Ovary (tissue), 9 donors: Measurements from ENCODE around the gene HTRA1. TPM values are rescaled to one million over a fixed set of nuclear protein-coding genes. Genes with fewer than 3 reads are reported as not detected.

Source experiments
- DNase-seq, 5 donors: peaks; one replicate each; pipeline ENCODE4 v3.0.0-alpha.2; 2019 to 2020
- H3K27ac ChIP-seq, 2 donors: fragments of 200-600 bp; one replicate each; pipeline versions ENCODE4 v1.5.1 to v1.8.0; 2019 to 2022
- H3K27me3 ChIP-seq: fragments of 200-600 bp; one replicate; pipeline ENCODE4 v1.8.0; 2022
- H3K36me3 ChIP-seq: fragments of 200-600 bp; sonication (generic); one replicate; pipeline ENCODE4 v1.5.1; 2019
- H3K4me1 ChIP-seq: one replicate; pipeline ENCODE4 v1.8.1; 2013; ENCODE audit warnings: mild to moderate bottlenecking, moderate library complexity; ENCODE audit not compliant: insufficient read depth
- H3K4me3 ChIP-seq: fragments of 200-600 bp; sonication (generic); one replicate; pipeline ENCODE4 v1.5.1; 2017
- H3K9me3 ChIP-seq, 2 donors: fragments of 200-600 bp in 1 of 2; sonication (generic) in 1 of 2; one replicate each; pipeline versions ENCODE4 v1.5.1 to v1.8.1; 2013 to 2019; ENCODE audit warnings: mild to moderate bottlenecking in 1 of 2, moderate library complexity in 1 of 2
- CTCF ChIP-seq, 3 donors: fragments of 450-650 bp in 2 of 3; fragments of 200-600 bp in 1 of 3; IDR thresholded peaks; one replicate each; pipeline versions ENCODE4 v1.5.1 to v1.8.0; 2016 to 2022; ENCODE audit warnings: antibody characterized with exemption in 3 of 3, mild to moderate bottlenecking in 1 of 3
- EP300 ChIP-seq: sonication (generic); formaldehyde crosslinking; IDR thresholded peaks from one replicate; pipeline ENCODE4 v1.6.1; 2017; ENCODE audit warnings: antibody characterized with exemption
- POLR2A ChIP-seq: fragments of 450-650 bp; IDR thresholded peaks from one replicate; pipeline ENCODE4 v1.6.1; 2017; ENCODE audit warnings: antibody characterized with exemption, mild to moderate bottlenecking, moderate library complexity
- WGBS, 3 donors: extraction: QIAGEN DNeasy Blood & Tissue Kit in 1 of 3; methylation state at CpG; one replicate each; pipeline versions ENCODE4 v1.1.5 to v1.1.7; 2013 to 2017; 5-methylcytosine and 5-hydroxymethylcytosine counted together
- intact Hi-C, 4 donors: fragments of 100-400 bp; cut with DNase I; formaldehyde crosslinking; loops; one replicate each; pipeline versions ENCODE4 v1.11.0 to v1.15.1; 2022 to 2023
- polyA plus RNA-seq, 2 donors: library from polyadenylated mRNA; stranded (reverse); fragments of 200-250 nt in 1 of 2; fragments of 350-450 nt in 1 of 2; fragmentation: Illumina TruSeq in 1 of 2; extraction: RNeasy Lipid Tissue Mini Kit (QIAGEN cat#74804) in 1 of 2; gene quantifications; one replicate each; pipeline ENCODE4 v1.2.3, GENCODE V29; 2013 to 2014
- total RNA-seq, 7 donors: library from RNA; depleted of rRNA in 2 of 7; stranded (reverse); fragments of >200 nt in 2 of 7; fragmentation: NEBNext Ultra II Directional in 3 of 7; extraction: Animal tissue kit (Norgen Biotek cat#: 25700) in 3 of 7; gene quantifications; one replicate each; pipeline versions ENCODE4 v1.1.0 to v1.2.4, GENCODE V29; 2016 to 2023
- donor health status: DM: no; HTN: no; CAD: no; lungs with moderate emphysema.
- donor health status: DM: no; HTN: no; CAD: no.
- donor health status: Bipolar disorder and iron deficiency.
- donor health status: DM: yes; HTN: yes; CAD: no.
- donor health status: DM: no; HTN: no; CAD: no.
- donor health status: DM: yes; HTN: yes; CAD: no.

HTRA1 gene
- total and polyA plus RNA-seq, 9 donors, result 194 to 947 (median 356) TPM

- Histone ChIP-seq H3K27ac (no peak overlapping the region), H3K27me3 (no peaks in the 10 kb centered on the region), H3K4me1 (peaks cover 28% of the 10 kb centered on the region), H3K9me3 (no peaks in the 10 kb centered on the region), H3K4me3 (no peak overlapping the region), H3K36me3 (no peaks in the 10 kb centered on the region)
- peak in 1 of 5 donors; percentile 23 for DNase-seq
- intact Hi-C loops, result no loop called here
- 88 to 92% (median 92%) methylated on average over 13 of the region's 13 CpGs for WGBS, 3 donors
- TF ChIP-seq EP300 (no peak), POLR2A (no peak), CTCF (IDR thresholded peaks at IDR 0.05) (no peak)
These were observed 41.7 kb downstream of the HTRA1 start for GRCh38 chr10:122503012-122503411.

GRCh38 chr10:122503886-122504609, 42.7 kb downstream of the HTRA1 start:
- H3K4me1 ChIP-seq, result peaks cover 20% of the 10 kb centered on the region
- intact Hi-C loops, result no loop called here
- 86 to 91% (median 89%) methylated on average over 17 of the region's 17 CpGs for WGBS, 3 donors
- no peaks in the 10 kb centered on the region for H3K9me3 ChIP-seq
- no peaks in the 10 kb centered on the region for H3K27me3 ChIP-seq
- TF ChIP-seq POLR2A (no peak), EP300 (no peak), CTCF (IDR thresholded peaks at IDR 0.05) (no peak)
- peak overlapping the region in 1 of 2 donors; percentile 22 for H3K27ac ChIP-seq
- no peaks in the 10 kb centered on the region for H3K36me3 ChIP-seq
- DNase-seq, result peak in 1 of 5 donors; percentile 24
- no peak overlapping the region for H3K4me3 ChIP-seq

GRCh38 chr10:122504610-122504950, 43.2 kb downstream of the HTRA1 start:
- peak; percentile 74 to 89 (median 85) for DNase-seq
- Histone ChIP-seq H3K36me3 (no peaks in the 10 kb centered on the region), H3K4me3 (no peak overlapping the region), H3K4me1 (peaks cover 17% of the 10 kb centered on the region), H3K27me3 (no peaks in the 10 kb centered on the region), H3K27ac (peak overlapping the region in 1 of 2 donors; percentile 22), H3K9me3 (no peaks in the 10 kb centered on the region)
- TF ChIP-seq CTCF (IDR thresholded peaks at IDR 0.05) (no peak), POLR2A (no peak), EP300 (no peak)
- intact Hi-C loops, result no loop called here
- 5 to 12% (median 8%) methylated on average over 6 of the region's 6 CpGs for WGBS, 3 donors

GRCh38 chr10:122505011-122505410, 43.7 kb downstream of the HTRA1 start:
- 93 to 95% (median 93%) methylated on average over 5 of the region's 5 CpGs for WGBS, 3 donors
- Histone ChIP-seq H3K27me3 (no peaks in the 10 kb centered on the region), H3K4me1 (peaks cover 17% of the 10 kb centered on the region), H3K4me3 (no peak overlapping the region), H3K27ac (no peak overlapping the region), H3K9me3 (no peaks in the 10 kb centered on the region), H3K36me3 (no peaks in the 10 kb centered on the region)
- no peak for DNase-seq
- no peak for TF ChIP-seq CTCF (IDR thresholded peaks at IDR 0.05)
- TF ChIP-seq EP300, result no peak
- no peak for TF ChIP-seq POLR2A
- intact Hi-C loops, result no loop called here
